Small intestine (tissue), 7 donors: ENCODE measurements around the gene ABCA12. TPM values are rescaled to one million over a fixed set of nuclear protein-coding genes. Genes with fewer than 3 reads are reported as not detected.

Experiments used
- DNase-seq, 2 donors: peaks; one replicate each; pipeline versions ENCODE4 v3.0.0 to v3.0.0-alpha.2; 2013
- FAIRE-seq: peaks from 2 replicates; lab custom pipeline; 2012; peaks lifted over from hg19 to GRCh38; lab: Jason Lieb, UNC
- H3K27ac ChIP-seq, 3 donors: one replicate each; pipeline ENCODE4 v1.5.1; 2013; ENCODE audit warnings: low read length in 2 of 3, mild to moderate bottlenecking in 2 of 3, control low read depth in 1 of 3, inconsistent platforms in 1 of 3, low read depth in 1 of 3, moderate library complexity in 1 of 3
- H3K27me3 ChIP-seq, 3 donors: one replicate each; pipeline ENCODE4 v1.6.1; 2013; ENCODE audit warnings: low read length in 3 of 3, inconsistent platforms in 1 of 3; ENCODE audit not compliant: control insufficient read depth in 3 of 3, insufficient read depth in 3 of 3
- H3K36me3 ChIP-seq, 3 donors: one replicate each; pipeline ENCODE4 v1.6.1; 2013; ENCODE audit warnings: low read length in 3 of 3, inconsistent platforms in 1 of 3, low read depth in 1 of 3, mild to moderate bottlenecking in 1 of 3, moderate library complexity in 1 of 3; ENCODE audit not compliant: control insufficient read depth in 3 of 3, insufficient read depth in 2 of 3
- H3K4me1 ChIP-seq, 3 donors: one replicate each; pipeline ENCODE4 v1.6.1; 2013; ENCODE audit warnings: low read length in 2 of 3, inconsistent platforms in 1 of 3, low read depth in 1 of 3, mild to moderate bottlenecking in 1 of 3, moderate library complexity in 1 of 3; ENCODE audit not compliant: control insufficient read depth in 3 of 3, insufficient read depth in 2 of 3
- H3K4me3 ChIP-seq, 3 donors: one replicate each; pipeline ENCODE4 v1.5.1; 2013; ENCODE audit warnings: low read length in 3 of 3, control low read depth in 1 of 3, inconsistent platforms in 1 of 3, low read depth in 1 of 3, mild to moderate bottlenecking in 1 of 3, moderate library complexity in 1 of 3
- H3K9me3 ChIP-seq, 2 donors: one replicate each; pipeline ENCODE4 v1.6.1; 2013; ENCODE audit warnings: low read depth in 1 of 2, low read length in 1 of 2; ENCODE audit not compliant: control insufficient read depth in 2 of 2, insufficient read depth in 1 of 2
- WGBS, 3 donors: extraction: QIAGEN DNeasy Blood & Tissue Kit; methylation state at CpG; one replicate each; pipeline ENCODE4 v1.1.7; 2013; 5-methylcytosine and 5-hydroxymethylcytosine counted together
- polyA plus RNA-seq, 4 donors: library from polyadenylated mRNA; stranded (reverse) in 3 of 4; unstranded in 1 of 4; fragments of 200-250 nt in 3 of 4; fragments of 120-200 nt in 1 of 4; gene quantifications; one replicate each; pipeline versions ENCODE4 v1.2.1 to v1.2.3, GENCODE V29; 2013
- donor health status: healthy with polysubstance abuse.
- donor health status: control.
- donor health status: control.
- donor health status: Bipolar disorder and iron deficiency.
- donor health status: healthy.

The ABCA12 gene
- polyA plus RNA-seq, 4 donors, result under 0.01 to 0.03 TPM; not detected in 2

- Histone ChIP-seq H3K27me3 (no peaks in the 10 kb centered on the region), H3K4me1 (no peaks in the 10 kb centered on the region), H3K27ac (no peak overlapping the region), H3K36me3 (no peaks in the 10 kb centered on the region), H3K4me3 (no peak overlapping the region), H3K9me3 (no peaks in the 10 kb centered on the region)
- FAIRE-seq, result no peak
- WGBS, 3 donors, result 87 to 92% (median 89%) methylated on average over 3 of the region's 3 CpGs
- DNase-seq, result no peak
Measured at GRCh38 chr2:215052810-215053209, 85.6 kb downstream of the ABCA12 start.

GRCh38 chr2:215052404-215052803 lies 86.0 kb downstream of the ABCA12 start:
- H3K4me1 ChIP-seq, result no peaks in the 10 kb centered on the region
- no peak overlapping the region for H3K4me3 ChIP-seq
- H3K36me3 ChIP-seq, result no peaks in the 10 kb centered on the region
- no peak for DNase-seq
- no peaks in the 10 kb centered on the region for H3K27me3 ChIP-seq
- FAIRE-seq, result no peak
- H3K27ac ChIP-seq, result no peak overlapping the region
- WGBS, 3 donors, result 89 to 92% (median 91%) methylated on average over 3 of the region's 3 CpGs
- no peaks in the 10 kb centered on the region for H3K9me3 ChIP-seq

GRCh38 chr2:215049341-215049740 lies 89.1 kb downstream of the ABCA12 start:
- DNase-seq, result no peak
- H3K27me3 ChIP-seq, result no peaks in the 10 kb centered on the region
- no peaks in the 10 kb centered on the region for H3K4me1 ChIP-seq
- H3K9me3 ChIP-seq, result no peaks in the 10 kb centered on the region
- WGBS, 3 donors, result 43 to 62% (median 44%) methylated on average over 2 of the region's 2 CpGs
- H3K36me3 ChIP-seq, result no peaks in the 10 kb centered on the region
- FAIRE-seq, result no peak
- H3K4me3 ChIP-seq, result no peak overlapping the region
- no peak overlapping the region for H3K27ac ChIP-seq

DNA sequence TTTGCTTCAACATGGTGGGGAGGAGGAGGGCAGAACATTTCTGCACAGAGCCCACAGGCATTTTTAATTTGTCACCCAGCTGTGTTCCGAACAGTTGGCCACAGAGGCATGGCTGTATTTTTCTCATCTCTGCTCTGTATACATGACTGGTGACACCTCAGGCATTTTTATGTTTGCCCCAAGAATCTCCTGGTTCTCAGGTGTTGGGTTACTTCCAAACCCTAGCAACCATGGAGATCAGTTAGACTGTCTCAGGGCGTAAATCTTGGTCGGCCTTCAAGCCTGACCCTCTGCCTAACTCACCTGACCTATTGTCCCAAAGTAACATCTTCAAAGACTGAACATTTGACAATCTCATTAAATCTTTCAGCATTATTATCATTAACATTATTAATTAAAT lies 100.0 kb downstream of the ABCA12 start:
- peaks cover 0 to 4% of the 10 kb centered on the region in 2 donors for H3K9me3 ChIP-seq
- DNase-seq (no peak), FAIRE-seq (no peak)
- H3K27me3 ChIP-seq, result no peaks in the 10 kb centered on the region
- WGBS, 3 donors, result 76 to 85% (median 79%) methylated on average over 3 of the region's 3 CpGs
- no peak overlapping the region for H3K4me3 ChIP-seq
- H3K27ac ChIP-seq, result no peak overlapping the region
- H3K4me1 ChIP-seq, result no peaks in the 10 kb centered on the region
- no peaks in the 10 kb centered on the region for H3K36me3 ChIP-seq

- Histone ChIP-seq H3K27ac (no peak overlapping the region), H3K27me3 (no peaks in the 10 kb centered on the region), H3K4me1 (no peaks in the 10 kb centered on the region), H3K9me3 (peaks cover 0 to 4% of the 10 kb centered on the region in 2 donors), H3K4me3 (no peak overlapping the region), H3K36me3 (no peaks in the 10 kb centered on the region)
- 37 to 71% (median 40%) methylated on average over 1 of the region's 1 CpG for WGBS, 3 donors
- DNase-seq, result no peak
- no peak for FAIRE-seq
Measured at GRCh38 chr2:215036314-215036713, 102.1 kb downstream of the ABCA12 start.

DNA sequence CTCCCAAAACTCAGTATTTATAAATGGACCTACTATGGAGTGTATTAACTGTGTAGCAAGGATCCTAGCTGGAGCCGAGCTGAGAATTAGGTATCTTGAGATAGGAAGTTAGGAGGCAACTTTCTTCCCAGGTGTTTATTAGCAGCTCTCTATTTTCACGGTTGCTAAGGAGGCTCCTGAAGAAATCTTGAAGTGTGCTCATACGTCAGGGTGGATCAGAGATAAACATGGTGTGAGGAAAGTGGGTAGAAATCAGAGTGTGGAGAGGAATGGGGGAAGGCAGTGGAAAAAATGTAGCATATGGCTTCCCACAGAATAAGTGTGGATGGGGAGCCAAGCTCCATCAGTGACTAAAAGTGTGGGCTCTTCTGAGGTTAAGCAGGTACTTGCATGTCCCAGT lies 104.3 kb downstream of the ABCA12 start:
- DNase-seq, result no peak

GRCh38 chr2:215032153-215032552 lies 106.3 kb downstream of the ABCA12 start:
- Histone ChIP-seq H3K9me3 (no peaks in the 10 kb centered on the region), H3K27me3 (no peaks in the 10 kb centered on the region), H3K36me3 (no peaks in the 10 kb centered on the region), H3K4me1 (no peaks in the 10 kb centered on the region), H3K4me3 (no peak overlapping the region), H3K27ac (no peak overlapping the region)
- DNase-seq, result no peak
- FAIRE-seq, result no peak
- WGBS, 3 donors, result 69 to 76% (median 71%) methylated on average over 2 of the region's 2 CpGs

More for the DNA sequence above, 104.3 kb downstream of the ABCA12 start:
- no peaks in the 10 kb centered on the region for H3K4me1 ChIP-seq
- no peaks in the 10 kb centered on the region for H3K27me3 ChIP-seq
- no peak for FAIRE-seq
- 32 to 60% (median 55%) methylated on average over 3 of the region's 3 CpGs for WGBS, 3 donors
- H3K4me3 ChIP-seq, result no peak overlapping the region
- no peak overlapping the region for H3K27ac ChIP-seq
- no peaks in the 10 kb centered on the region for H3K9me3 ChIP-seq
- no peaks in the 10 kb centered on the region for H3K36me3 ChIP-seq

DNA sequence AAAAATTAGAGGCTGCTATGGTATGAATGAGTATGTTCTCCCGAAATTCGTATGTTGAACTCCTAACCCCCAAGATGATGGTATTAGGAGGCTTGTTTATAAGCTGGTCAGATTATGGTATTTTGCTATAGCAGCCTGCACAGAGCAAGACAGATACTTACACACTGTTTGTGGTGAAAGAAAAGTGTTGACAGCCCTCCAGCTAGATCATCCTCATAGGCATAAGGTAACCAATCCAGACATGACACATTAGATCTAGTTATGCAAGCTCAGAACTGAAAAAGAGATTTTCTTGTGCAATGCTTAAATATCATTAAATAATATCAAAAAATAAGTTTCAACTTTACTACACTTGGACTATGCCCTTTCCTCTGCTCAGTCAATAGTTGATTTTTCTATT lies 107.1 kb downstream of the ABCA12 start:
- FAIRE-seq (no peak), DNase-seq (no peak)
- H3K36me3 ChIP-seq, result no peaks in the 10 kb centered on the region
- 59 to 85% (median 77%) methylated on average over 2 of the region's 2 CpGs for WGBS, 3 donors
- H3K27ac ChIP-seq, result no peak overlapping the region
- H3K27me3 ChIP-seq, result no peaks in the 10 kb centered on the region
- H3K4me1 ChIP-seq, result no peaks in the 10 kb centered on the region
- no peaks in the 10 kb centered on the region for H3K9me3 ChIP-seq
- no peak overlapping the region for H3K4me3 ChIP-seq

GRCh38 chr2:215029936-215030335 lies 108.5 kb downstream of the ABCA12 start:
- no peak overlapping the region for H3K4me3 ChIP-seq
- no peak for DNase-seq
- no peaks in the 10 kb centered on the region for H3K9me3 ChIP-seq
- WGBS, 3 donors, result 93 to 94% (median 94%) methylated on average over 5 of the region's 5 CpGs
- no peak overlapping the region for H3K27ac ChIP-seq
- no peaks in the 10 kb centered on the region for H3K4me1 ChIP-seq
- H3K27me3 ChIP-seq, result no peaks in the 10 kb centered on the region
- H3K36me3 ChIP-seq, result no peaks in the 10 kb centered on the region
- FAIRE-seq, result no peak
